ENCODE results near the gene TOLLIP. TPM values are rescaled to one million over a fixed set of nuclear protein-coding genes. Genes with fewer than 3 reads are reported as not detected.

Gene TOLLIP
- total and polyA plus RNA-seq, 2 of the 8 experiments (the other 6 are each of a cell fraction or from before 2014, with no cell fraction given): 23.7 to 34.7 TPM

DNA sequence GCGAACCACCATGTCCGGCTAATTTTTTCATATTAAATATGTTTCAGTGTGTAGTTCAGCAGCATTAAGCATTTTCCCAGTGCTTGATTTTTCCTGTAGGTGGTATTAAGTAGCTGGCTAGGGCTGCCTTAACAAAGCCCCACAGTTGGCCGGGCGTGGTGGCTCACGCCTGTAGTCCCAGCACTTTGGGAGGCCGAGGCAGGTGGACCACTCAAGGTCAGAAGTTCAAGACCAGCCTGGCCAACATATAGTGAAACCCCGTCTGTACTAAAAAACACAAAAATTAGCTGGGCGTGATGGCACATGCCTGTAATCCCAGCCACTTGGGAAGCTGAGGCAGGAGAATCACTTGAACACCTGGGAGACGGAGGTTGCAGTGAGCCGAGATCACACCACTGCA lies 33.5 kb upstream of the TOLLIP start (continued):
- TF ChIP-seq SIN3A (conservative IDR thresholded peaks at IDR 0.05 in 1 of 2, IDR thresholded peaks at IDR 0.05 in 1 of 2; ENCODE audit: low read depth in 1 of 2, low read length in 2 of 2): no peak
- TF ChIP-seq CTBP2 (IDR thresholded peaks at IDR 0.05; ENCODE audit: borderline replicate concordance, insufficient read depth, insufficient read length, low read length): no peak
- no peak for TF ChIP-seq NANOG (IDR thresholded peaks at IDR 0.05; ENCODE audit: insufficient read depth, low read depth, low read length, poor library complexity, severe bottlenecking)
- TF ChIP-seq EGR1 (IDR thresholded peaks at IDR 0.05; ENCODE audit: borderline replicate concordance, low read depth, low read length): no peak
